ENCODE results near the gene MCOLN3. TPM values are rescaled to one million over a fixed set of nuclear protein-coding genes. Genes with fewer than 3 reads are reported as not detected.
"Not testable (repeated sequence)": the region's sequence is repeated elsewhere in the genome, so short reads cannot be mapped to it uniquely, and the experiment has no call there.

The MCOLN3 gene
- polyA plus RNA-seq, 6 donors from 2014 or later = not detected

DNA sequence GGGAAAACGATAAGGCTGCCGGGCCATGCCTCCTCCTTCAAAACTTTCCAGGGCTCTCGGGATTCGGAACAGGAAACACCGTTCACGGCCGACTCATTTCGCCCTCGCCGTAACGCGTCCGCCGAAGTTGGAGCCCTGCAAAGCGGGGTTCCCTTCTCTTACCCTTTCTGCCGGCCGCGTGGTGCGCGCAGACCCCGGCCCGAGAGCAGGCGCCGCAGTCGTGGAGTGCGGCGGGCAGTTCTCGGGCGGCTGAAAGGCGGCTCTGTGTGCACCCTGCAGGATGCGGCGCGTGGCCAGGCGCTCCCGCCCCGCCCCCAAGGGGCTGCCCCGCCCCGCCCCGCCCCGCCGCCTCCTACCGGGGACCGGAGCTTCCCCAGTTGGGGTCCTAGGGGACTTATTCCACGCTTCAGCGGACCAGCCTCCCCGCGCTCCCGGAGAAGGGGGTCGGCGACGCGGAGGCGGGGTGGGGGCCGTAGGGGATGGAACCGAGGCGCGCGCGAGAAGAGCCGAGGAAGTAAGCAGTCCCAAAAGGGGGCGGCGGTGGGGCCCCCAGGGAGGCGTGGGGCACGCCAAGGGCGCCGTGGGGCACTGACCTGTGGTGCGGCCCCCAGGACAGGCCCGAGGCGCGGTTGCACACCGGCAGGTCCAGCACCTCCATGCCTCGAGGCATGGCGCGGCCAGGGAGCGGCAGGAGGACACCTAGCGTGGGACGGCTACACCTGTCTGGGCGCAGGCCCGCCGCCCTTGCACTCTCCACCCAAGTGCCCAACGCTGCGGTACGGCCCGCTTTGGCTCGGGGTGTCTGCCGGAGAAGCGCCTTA lies 51.2 kb downstream of the MCOLN3 start, which contains the start of gene MCOLN2:
Gene MCOLN2, minus strand, starts transcription at position 268 of the 821 bp plus-strand sequence. Its CDS starts 241 bp downstream, at position 27.
- peak within 1 kb of the TSS in 4 of 6 donors; percentile 3 to 94 (median 49) for H3K27ac Mint-ChIP-seq
- H3K27me3 Mint-ChIP-seq = peaks cover 0 to 19% (median 14%) of the 10 kb centered on the region in 3 donors
- ATAC-seq (ENCODE audit: low read depth in 2 of 2) (peak; percentile 61 to 62), DNase-seq (peak; percentile 42)
- peak within 1 kb of the TSS; percentile 86 to 94 (median 90) for H3K4me3 Mint-ChIP-seq
- H3K9me3 Mint-ChIP-seq = no peaks in the 10 kb centered on the region
- H3K4me1 Mint-ChIP-seq = peaks cover 38 to 44% (median 40%) of the 10 kb centered on the region in 3 donors
- peaks cover 5 to 7% of the 10 kb centered on the region in 2 donors for H3K36me3 Mint-ChIP-seq

DNA sequence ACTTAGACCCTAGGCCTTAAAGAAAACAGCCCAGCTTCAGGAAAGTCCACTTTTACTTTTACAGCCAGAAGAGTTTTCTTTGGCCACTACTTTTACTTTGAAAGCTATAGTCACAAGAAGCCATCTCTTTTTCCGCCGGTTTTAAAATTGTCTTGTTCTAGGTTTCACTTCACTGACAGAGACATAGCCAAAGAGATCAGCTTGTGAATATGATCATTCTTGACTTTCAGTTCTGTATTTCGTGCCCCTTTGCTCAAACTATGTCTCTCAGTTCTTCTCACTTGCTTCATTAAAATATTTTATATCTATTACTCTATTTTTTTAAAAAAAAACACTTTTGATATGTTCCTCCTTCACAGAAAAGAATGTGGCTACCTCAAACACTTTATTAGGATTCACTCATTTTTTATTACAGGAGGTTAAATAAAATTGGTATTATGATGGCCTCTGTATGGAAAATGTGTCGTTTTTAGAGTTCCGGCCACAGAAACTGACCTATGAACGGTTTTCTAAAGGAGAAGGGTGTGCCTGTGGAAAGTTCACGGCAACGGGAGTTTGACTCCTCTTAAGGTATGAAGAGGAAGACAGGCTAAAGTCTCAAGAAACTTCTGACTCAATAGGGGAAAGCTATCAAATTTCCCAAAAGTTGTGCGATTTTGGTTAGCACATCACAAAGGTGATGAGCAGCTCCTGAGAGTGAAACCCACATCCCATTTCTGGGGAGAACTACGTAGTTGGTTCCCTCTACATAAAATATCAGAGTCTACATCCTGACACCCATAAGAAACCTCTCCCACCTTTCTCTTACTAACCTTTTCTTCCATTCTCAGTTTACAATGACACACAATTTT lies 52.6 kb downstream of the MCOLN3 start:
- Mint-ChIP-seq H3K4me1 (peaks cover 40 to 52% (median 43%) of the 10 kb centered on the region in 3 donors), H3K27me3 (peaks cover 0 to 12% (median 9%) of the 10 kb centered on the region in 3 donors), H3K4me3 (peak overlapping the region; percentile 81 to 94 (median 87)), H3K36me3 (peaks cover 5 to 7% of the 10 kb centered on the region in 2 donors), H3K9me3 (no peaks in the 10 kb centered on the region), H3K27ac (peak overlapping the region in 5 of 6 donors; percentile 16 to 91 (median 74))
- ATAC-seq (ENCODE audit: low read depth in 2 of 2) (peak; percentile 71 to 73), DNase-seq (peak; percentile 59)

DNA sequence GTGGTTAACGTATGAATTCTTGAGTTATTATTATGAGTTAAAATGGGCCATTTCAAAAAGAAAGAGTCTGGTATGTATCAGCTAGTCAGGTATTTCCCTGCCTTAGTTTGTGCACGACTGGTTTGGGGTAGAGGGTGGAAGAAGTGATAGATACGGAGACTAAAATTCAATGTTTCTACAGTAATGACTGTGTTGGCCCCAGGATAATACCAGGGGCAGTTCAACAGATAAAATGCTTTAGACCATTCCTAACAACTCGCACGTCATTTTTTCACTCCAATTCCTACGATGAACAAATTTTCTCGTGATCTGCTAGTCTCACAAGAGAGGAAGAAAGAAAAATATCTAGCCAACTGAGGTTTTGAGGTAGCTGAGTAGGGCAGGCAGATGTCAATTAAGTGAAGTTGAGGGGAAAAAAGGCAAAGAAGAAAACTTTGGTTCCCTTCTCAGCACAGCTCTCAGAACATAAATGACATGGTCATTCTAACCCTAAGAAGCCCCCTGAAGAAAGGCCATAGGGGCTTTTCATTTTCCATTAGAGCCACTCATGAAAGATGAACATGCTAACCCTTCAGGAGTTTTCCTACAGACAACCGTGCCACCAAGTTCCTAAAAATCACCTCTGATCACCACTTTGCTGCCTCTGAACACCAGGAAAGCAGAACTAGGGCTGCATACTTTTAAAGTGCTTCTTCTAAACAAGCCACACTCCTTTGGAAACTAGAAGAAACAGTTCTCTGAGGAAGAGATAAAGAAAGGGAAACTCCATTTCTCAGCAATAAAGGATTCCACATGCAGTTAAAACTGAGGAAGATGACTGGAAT lies 57.0 kb downstream of the MCOLN3 start:
- ATAC-seq (ENCODE audit: low read depth in 2 of 2) = no peak
- peaks cover 0 to 5% (median 4%) of the 10 kb centered on the region in 3 donors for H3K27me3 Mint-ChIP-seq

DNA sequence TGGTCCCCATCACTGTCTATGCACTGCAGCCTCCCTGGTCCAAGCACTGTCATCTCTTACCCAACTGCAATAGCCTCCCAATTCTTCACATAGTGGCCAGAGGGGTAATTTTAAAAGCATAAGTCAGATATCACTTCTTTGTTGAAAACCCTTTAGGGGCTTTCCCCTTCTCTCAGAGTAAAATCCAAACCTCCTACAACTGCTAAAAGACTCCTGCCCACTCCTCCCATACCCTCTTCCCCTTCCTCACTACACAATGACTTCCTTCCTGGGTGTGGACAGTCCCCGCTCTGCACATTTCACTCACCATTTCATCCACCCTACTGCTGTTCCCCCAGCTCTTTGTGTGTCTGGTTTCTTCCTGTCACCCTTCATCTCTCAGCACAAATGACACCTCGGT lies 59.7 kb downstream of the MCOLN3 start:
- Mint-ChIP-seq H3K27me3 (peaks cover 0 to 5% (median 4%) of the 10 kb centered on the region in 3 donors), H3K27ac (peak overlapping the region in 2 of 6 donors; percentile 37 to 44), H3K4me1 (peaks cover 25 to 46% (median 34%) of the 10 kb centered on the region in 3 donors), H3K9me3 (peaks cover 0 to 1% (median 0%) of the 10 kb centered on the region in 7 donors), H3K4me3 (peak overlapping the region in 4 of 8 donors; percentile 1 to 44 (median 22)), H3K36me3 (peaks cover 7 to 13% of the 10 kb centered on the region in 2 donors)
- peak; percentile 81 to 82 for ATAC-seq (ENCODE audit: low read depth in 2 of 2)
- peak; percentile 20 for DNase-seq

More for the DNA sequence above, 57.0 kb downstream of the MCOLN3 start:
- H3K9me3 Mint-ChIP-seq = no peaks in the 10 kb centered on the region
- peak overlapping the region in 2 of 8 donors; percentile 7 to 26 for H3K4me3 Mint-ChIP-seq
- H3K27ac Mint-ChIP-seq = peak overlapping the region in 1 of 6 donors; percentile 59
- DNase-seq = no peak
- H3K4me1 Mint-ChIP-seq = peaks cover 38 to 50% (median 41%) of the 10 kb centered on the region in 3 donors
- peaks cover 5 to 7% of the 10 kb centered on the region in 2 donors for H3K36me3 Mint-ChIP-seq

DNA sequence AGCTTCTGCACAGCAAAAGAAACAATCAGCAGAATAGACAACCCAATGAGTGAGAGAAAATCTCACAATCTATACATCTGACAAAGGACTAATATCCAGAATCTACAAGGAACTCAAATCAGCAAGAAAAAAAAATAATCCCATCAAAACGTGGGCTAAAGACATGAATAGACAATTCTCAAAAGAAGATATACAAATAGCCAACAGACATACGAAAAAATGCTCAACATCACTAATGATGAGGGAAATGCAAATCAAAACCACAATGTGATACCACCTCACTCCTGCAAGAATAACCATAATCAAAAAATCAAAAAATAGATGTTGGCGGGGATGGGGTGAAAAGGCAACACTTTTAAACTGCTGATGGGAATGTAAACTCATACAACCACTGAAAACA lies 61.7 kb downstream of the MCOLN3 start:
- not testable (repeated sequence) for DNase-seq; H3K4me3 Mint-ChIP-seq; H3K9me3 Mint-ChIP-seq; H3K36me3 Mint-ChIP-seq; H3K27me3 Mint-ChIP-seq; ATAC-seq (ENCODE audit: low read depth in 2 of 2)
- peak overlapping the region in 1 of 6 donors; percentile 17 for H3K27ac Mint-ChIP-seq
- peaks cover 22 to 39% (median 26%) of the 10 kb centered on the region in 3 donors for H3K4me1 Mint-ChIP-seq

DNA sequence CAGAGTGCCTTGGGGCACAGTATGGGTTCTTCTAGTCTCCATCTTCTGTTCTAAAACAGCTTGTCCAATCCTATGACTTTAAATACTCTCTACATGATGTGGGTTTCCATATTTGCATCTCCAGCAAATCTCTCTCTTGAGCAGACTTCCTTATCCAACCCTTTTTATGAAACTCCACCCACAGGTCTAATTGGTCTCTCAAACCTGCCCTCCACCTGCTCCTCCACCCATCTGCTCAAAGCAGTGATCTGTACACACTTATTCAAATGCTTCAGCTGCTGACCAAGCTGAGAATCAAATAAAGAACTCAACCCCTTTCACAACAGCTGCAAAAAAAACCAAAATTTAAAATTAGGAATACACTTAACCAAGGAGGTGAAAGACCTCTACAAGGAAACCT lies 62.9 kb downstream of the MCOLN3 start:
- Mint-ChIP-seq H3K9me3 (peaks cover 0 to 6% (median 0%) of the 10 kb centered on the region in 7 donors), H3K27ac (peak overlapping the region in 1 of 6 donors; percentile 58), H3K4me1 (peaks cover 21 to 30% (median 22%) of the 10 kb centered on the region in 3 donors), H3K36me3 (peaks cover 0 to 8% of the 10 kb centered on the region in 2 donors), H3K27me3 (no peaks in the 10 kb centered on the region), H3K4me3 (peak overlapping the region in 1 of 8 donors; percentile 12)
- peak; percentile 23 to 27 for ATAC-seq (ENCODE audit: low read depth in 2 of 2)
- DNase-seq = no peak

DNA sequence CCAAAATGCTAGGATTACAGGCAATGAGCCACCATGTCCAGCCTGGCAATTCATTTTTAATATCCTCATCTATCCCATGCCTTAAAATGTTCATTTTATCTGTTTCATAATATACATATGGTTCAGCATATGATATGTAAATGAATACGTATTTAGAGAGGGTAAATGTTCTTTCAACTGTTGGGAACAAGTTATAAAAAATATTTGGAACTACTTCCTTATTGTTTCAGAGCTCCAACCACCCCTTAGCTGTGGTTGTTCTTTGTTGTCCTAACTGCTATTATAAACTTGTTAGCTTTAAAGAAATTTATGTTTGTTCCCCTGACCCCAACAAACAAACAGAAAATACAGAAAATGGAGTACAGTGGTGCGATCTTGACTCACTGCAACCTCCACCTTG lies 65.9 kb downstream of the MCOLN3 start:
- no peak overlapping the region for H3K27ac Mint-ChIP-seq
- H3K4me1 Mint-ChIP-seq = peaks cover 11 to 21% (median 16%) of the 10 kb centered on the region in 3 donors
- peaks cover 5 to 8% of the 10 kb centered on the region in 2 donors for H3K36me3 Mint-ChIP-seq
- ATAC-seq (ENCODE audit: low read depth in 2 of 2) (no peak), DNase-seq (no peak)
- no peak overlapping the region for H3K4me3 Mint-ChIP-seq
- no peaks in the 10 kb centered on the region for H3K27me3 Mint-ChIP-seq
- H3K9me3 Mint-ChIP-seq = peaks cover 0 to 14% (median 5%) of the 10 kb centered on the region in 7 donors

DNA sequence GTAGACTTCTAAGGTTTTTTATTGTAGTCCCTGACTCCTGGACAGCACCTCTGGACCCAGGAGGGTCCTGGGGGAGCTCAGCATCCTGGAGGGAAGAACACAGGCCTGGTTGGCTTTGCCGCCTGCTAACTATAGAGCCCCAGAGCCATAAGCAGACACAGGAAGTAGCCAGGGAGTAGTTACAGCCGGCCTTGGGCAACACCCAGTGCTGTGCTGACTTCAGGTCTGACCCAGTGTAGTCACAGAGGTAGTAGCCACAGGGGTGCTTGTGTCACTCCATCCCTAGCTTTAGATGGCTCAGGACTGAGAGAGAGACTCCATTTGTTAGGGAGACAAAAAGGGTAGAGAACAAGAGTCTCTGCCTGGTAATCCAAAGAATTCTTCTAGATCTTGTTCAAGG lies 73.3 kb downstream of the MCOLN3 start:
- Mint-ChIP-seq H3K27ac (no peak overlapping the region), H3K4me1 (peaks cover 10 to 25% (median 16%) of the 10 kb centered on the region in 3 donors), H3K9me3 (peaks cover 0 to 9% (median 2%) of the 10 kb centered on the region in 7 donors), H3K27me3 (peaks cover 0 to 6% (median 0%) of the 10 kb centered on the region in 3 donors), H3K4me3 (no peak overlapping the region), H3K36me3 (peaks cover 0 to 5% of the 10 kb centered on the region in 2 donors)
- no peak for ATAC-seq (ENCODE audit: low read depth in 2 of 2)
- DNase-seq = no peak

DNA sequence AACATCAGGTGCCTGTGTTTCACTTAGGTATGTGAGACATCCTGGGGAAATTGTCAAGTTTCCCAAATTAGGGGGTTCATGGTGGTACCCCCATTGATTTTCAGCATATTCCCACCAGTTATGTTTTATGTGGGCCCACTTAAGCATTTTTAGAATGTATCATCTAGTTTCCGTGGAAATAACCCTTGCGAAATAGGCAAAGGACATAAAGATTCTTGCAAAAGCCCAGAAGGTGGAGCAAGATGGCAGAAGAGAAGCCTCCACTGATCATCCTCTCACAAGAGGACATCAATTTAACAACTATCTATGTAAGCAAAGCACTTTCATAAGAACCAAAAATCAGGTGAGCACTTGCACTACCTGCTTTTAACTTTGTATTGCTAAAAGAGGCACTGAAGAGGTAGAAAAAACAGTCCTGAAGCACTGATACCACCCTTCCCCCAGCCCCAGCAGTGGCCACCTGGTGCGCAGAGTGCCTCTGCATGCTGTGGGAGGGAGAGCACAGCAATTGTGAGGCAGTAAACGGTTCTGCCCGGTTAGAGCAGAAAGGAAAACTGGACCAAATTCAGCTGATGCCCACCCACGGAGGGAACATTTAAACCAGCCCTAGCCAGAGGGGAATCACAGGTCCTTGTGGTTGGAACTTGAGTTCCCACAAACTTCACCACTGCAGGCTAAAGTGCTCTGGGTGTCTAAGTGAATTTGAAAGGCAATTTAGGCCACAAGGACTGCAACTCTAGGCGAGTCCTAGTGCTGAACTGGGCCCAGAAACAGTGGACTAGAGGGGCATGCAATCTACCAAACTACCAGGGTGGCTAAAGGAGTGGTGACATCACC lies 74.6 kb downstream of the MCOLN3 start:
- DNase-seq (no peak), ATAC-seq (ENCODE audit: low read depth in 2 of 2) (no peak)
- Mint-ChIP-seq H3K4me3 (no peak overlapping the region), H3K4me1 (peaks cover 10 to 26% (median 16%) of the 10 kb centered on the region in 3 donors), H3K9me3 (peaks cover 0 to 2% (median 0%) of the 10 kb centered on the region in 7 donors), H3K27ac (peak overlapping the region in 1 of 6 donors; percentile 65), H3K27me3 (peaks cover 0 to 6% (median 0%) of the 10 kb centered on the region in 3 donors), H3K36me3 (peaks cover 0 to 5% of the 10 kb centered on the region in 2 donors)

DNA sequence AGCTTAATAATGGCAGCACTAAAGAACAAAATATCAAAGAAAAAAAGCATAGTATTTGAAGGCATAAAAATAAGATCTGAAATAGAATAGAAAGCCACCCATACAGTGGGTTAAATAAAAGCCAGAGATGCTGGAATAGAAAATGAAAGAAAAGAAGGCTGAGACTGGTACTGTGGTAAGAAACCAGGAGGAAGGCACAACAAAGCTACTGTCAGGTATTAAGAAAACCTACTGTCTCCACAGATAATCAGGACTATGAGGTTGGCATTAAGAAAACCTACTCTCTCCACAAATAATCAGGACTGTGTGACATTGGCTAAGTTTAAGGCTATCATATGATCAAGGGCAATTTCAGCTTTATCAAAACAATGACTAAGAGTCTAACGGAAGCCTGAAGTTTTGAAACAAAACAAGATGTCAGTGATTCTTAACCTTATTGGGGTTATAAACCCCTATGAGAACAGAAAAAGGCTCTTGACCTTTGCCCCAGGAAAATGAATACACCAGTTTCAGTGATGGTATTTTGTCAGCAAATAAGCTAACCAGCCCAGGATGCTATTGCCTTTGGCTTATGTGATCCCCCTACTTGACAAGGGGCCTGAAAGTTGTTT lies 75.8 kb downstream of the MCOLN3 start:
- peaks cover 10 to 28% (median 16%) of the 10 kb centered on the region in 3 donors for H3K4me1 Mint-ChIP-seq
- H3K36me3 Mint-ChIP-seq = no peaks in the 10 kb centered on the region
- ATAC-seq (ENCODE audit: low read depth in 2 of 2) (peak; percentile 34 to 40), DNase-seq (no peak)
- peak overlapping the region in 1 of 8 donors; percentile 39 for H3K4me3 Mint-ChIP-seq
- peak overlapping the region in 2 of 6 donors; percentile 6 to 10 for H3K27ac Mint-ChIP-seq
- peaks cover 0 to 2% (median 0%) of the 10 kb centered on the region in 7 donors for H3K9me3 Mint-ChIP-seq
- peaks cover 0 to 6% (median 0%) of the 10 kb centered on the region in 3 donors for H3K27me3 Mint-ChIP-seq

DNA sequence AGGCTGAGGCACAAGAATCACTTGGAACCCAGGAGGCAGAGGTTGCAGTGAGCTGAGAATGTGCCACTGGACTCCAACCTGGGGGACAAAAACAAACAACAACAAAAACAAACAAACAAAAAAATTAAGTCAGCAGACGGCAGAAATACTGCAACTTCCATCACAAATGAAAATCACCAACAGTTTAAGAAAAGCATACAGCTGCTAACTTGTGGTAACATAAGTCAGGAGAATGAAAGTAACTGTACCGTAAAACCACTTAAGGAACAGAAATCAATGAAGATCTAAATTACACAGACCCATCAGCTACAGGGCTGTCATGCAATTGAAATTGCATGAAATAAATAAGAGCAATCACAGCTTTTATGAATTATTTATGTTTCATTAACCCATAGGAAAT lies 76.3 kb downstream of the MCOLN3 start:
- no peaks in the 10 kb centered on the region for H3K36me3 Mint-ChIP-seq
- ATAC-seq (ENCODE audit: low read depth in 2 of 2) (peak; percentile 68 to 75), DNase-seq (no peak)
- peaks cover 0 to 2% (median 0%) of the 10 kb centered on the region in 3 donors for H3K27me3 Mint-ChIP-seq
- peak overlapping the region in 5 of 8 donors; percentile 4 to 84 (median 39) for H3K4me3 Mint-ChIP-seq
- peak overlapping the region in 4 of 6 donors; percentile 10 to 76 (median 34) for H3K27ac Mint-ChIP-seq
- no peaks in the 10 kb centered on the region for H3K9me3 Mint-ChIP-seq
- H3K4me1 Mint-ChIP-seq = peaks cover 10 to 28% (median 16%) of the 10 kb centered on the region in 3 donors

All from naive B cell (primary cell).